Spleen (tissue), 11 donors: Measurements from ENCODE around the gene CEP95. TPM values are rescaled to one million over a fixed set of nuclear protein-coding genes. Genes with fewer than 3 reads are reported as not detected.
"Not testable (repeated sequence)": the region's sequence is repeated elsewhere in the genome, so short reads cannot be mapped to it uniquely, and the experiment has no call there.

Experiments used
- DNase-seq: peaks from one replicate; pipeline ENCODE4 v3.0.0-alpha.2; 2020
- H3K27ac ChIP-seq, 8 donors: fragments of 200-600 bp; sonication (generic) in 7 of 8; 1 replicate in 4 of 8; 2 replicates in 4 of 8; pipeline versions ENCODE4 v1.5.0 to v1.8.0; 2016 to 2021; ENCODE audit warnings: inconsistent platforms in 4 of 8, mild to moderate bottlenecking in 4 of 8, moderate library complexity in 1 of 8
- H3K27me3 ChIP-seq, 7 donors: fragments of 200-600 bp; sonication (generic) in 6 of 7; replicated peaks in 1 of 7; 1 replicate in 4 of 7; 2 replicates in 3 of 7; pipeline versions ENCODE4 v1.5.0 to v1.8.0; 2016 to 2021; ENCODE audit warnings: inconsistent platforms in 3 of 7, mild to moderate bottlenecking in 1 of 7
- H3K36me3 ChIP-seq, 6 donors: fragments of 200-600 bp; sonication (generic) in 5 of 6; 1 replicate in 4 of 6; 2 replicates in 2 of 6; pipeline versions ENCODE4 v1.5.0 to v1.8.0; 2016 to 2021; ENCODE audit warnings: inconsistent platforms in 2 of 6
- H3K4me1 ChIP-seq, 6 donors: fragments of 200-600 bp; sonication (generic) in 5 of 6; 1 replicate in 3 of 6; 2 replicates in 3 of 6; pipeline versions ENCODE4 v1.5.0 to v1.8.0; 2016 to 2021; ENCODE audit warnings: inconsistent platforms in 3 of 6
- H3K4me3 ChIP-seq, 8 donors: fragments of 200-600 bp; sonication (generic) in 7 of 8; 1 replicate in 4 of 8; 2 replicates in 4 of 8; pipeline versions ENCODE4 v1.5.0 to v1.8.0; 2016 to 2021; ENCODE audit warnings: inconsistent platforms in 4 of 8, mild to moderate bottlenecking in 4 of 8, moderate library complexity in 2 of 8
- H3K9me3 ChIP-seq, 8 donors: fragments of 200-600 bp; sonication (generic) in 7 of 8; 1 replicate in 4 of 8; 2 replicates in 4 of 8; pipeline versions ENCODE4 v1.5.0 to v1.8.0; 2016 to 2021; ENCODE audit warnings: inconsistent platforms in 4 of 8
- POLR2A ChIP-seq, 3 donors: fragments of 450-650 bp; IDR thresholded peaks; one replicate each; pipeline ENCODE4 v1.5.1; 2017; ENCODE audit warnings: antibody characterized with exemption in 3 of 3, mild to moderate bottlenecking in 1 of 3
- POLR2AphosphoS5 ChIP-seq, 3 donors: sonication (generic); formaldehyde crosslinking; IDR thresholded peaks; one replicate each; pipeline ENCODE4 v1.5.1; 2017; ENCODE audit warnings: antibody characterized with exemption in 3 of 3
- WGBS, 5 donors: extraction: QIAGEN DNeasy Blood & Tissue Kit in 3 of 5; methylation state at CpG; one replicate each; pipeline versions ENCODE4 v1.1.5 to v1.1.7; 2013 to 2018; 5-methylcytosine and 5-hydroxymethylcytosine counted together
- intact Hi-C: fragments of 100-400 bp; cut with DNase I; formaldehyde crosslinking; loops from one replicate; pipeline ENCODE4 v1.15.0; 2023; ENCODE audit warnings: low total_unique reads
- polyA plus RNA-seq, 3 donors: library from polyadenylated mRNA; stranded (reverse); fragments of 200-250 nt; gene quantifications; one replicate each; pipeline ENCODE4 v1.2.1, GENCODE V29; 2013
- total RNA-seq, 7 donors: library from RNA; depleted of rRNA in 3 of 7; stranded (reverse); fragments of >200 nt in 3 of 7; fragmentation: NEBNext Ultra II Directional in 4 of 7; extraction: Animal tissue kit (Norgen Biotek cat#: 25700) in 4 of 7; gene quantifications; one replicate each; pipeline versions ENCODE4 v1.1.0 to v1.2.1, GENCODE V29; 2016 to 2021
- TF ChIP-seq, protein P1 (sequence below), 11 experiments: fragments of 200-600 bp in 7 of 11; fragments of 450-650 bp in 4 of 11; sonication (generic) in 4 of 11; IDR thresholded peaks in 8 of 11; conservative IDR thresholded peaks in 3 of 11; 1 replicate in 7 of 11; 2 replicates in 4 of 11; pipeline versions ENCODE4 v1.4.0 to v1.8.0; 2016 to 2021; ENCODE audit warnings: antibody characterized with exemption in 11 of 11, inconsistent platforms in 4 of 11, mild to moderate bottlenecking in 1 of 11
- donor health status: healthy with polysubstance abuse.
- donor health status: DM: no; HTN: no; CAD: no; lungs with moderate emphysema.
- donor health status: DM: no; HTN: no; CAD: no.
- donor health status: Bipolar disorder and iron deficiency.
- donor health status: healthy.
- donor health status: DM: no; HTN: no; CAD: no.
- donor health status: DM: yes; HTN: yes; CAD: no.

Gene CEP95
- total and polyA plus RNA-seq, 10 donors, result 33.5 to 83.9 (median 53.5) TPM

DNA sequence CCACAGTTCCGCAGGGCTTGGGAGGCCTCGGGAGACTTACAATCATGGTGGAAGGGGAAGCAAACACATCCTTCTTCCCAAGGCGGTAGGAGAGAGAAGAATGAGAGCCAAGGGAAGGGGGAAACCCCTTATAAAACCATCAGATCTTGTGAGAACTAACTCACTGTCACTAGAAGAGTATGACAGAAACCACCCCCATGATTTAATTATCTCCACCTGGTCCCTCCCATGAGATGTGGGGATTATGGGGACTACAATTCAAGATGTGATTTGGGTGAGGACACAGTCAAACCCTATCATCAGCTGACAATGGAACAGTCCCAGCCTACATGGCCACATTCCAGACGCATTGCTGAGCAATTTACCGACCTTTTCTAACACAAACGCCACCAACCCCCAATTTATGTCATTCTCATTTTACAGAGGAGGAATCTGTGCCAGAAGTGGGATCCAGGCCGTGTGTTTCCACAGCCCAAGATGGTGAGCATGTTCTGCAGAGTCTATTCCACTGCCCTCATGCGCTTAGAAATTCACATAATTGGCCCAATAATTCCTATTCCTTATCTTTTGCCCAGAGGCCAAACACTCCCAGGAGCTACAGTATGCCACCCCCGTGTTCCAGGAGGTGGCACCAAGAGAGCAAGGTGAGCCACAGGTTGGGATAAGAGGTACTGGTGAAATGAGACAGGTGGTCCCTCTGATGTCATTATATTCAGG lies 40.6 kb upstream of the CEP95 start:
- 80 to 92% (median 89%) methylated on average over 9 of the region's 9 CpGs for WGBS, 5 donors
- DNase-seq, result no peak
- TF ChIP-seq POLR2A (IDR thresholded peaks at IDR 0.05), result no peak
- TF ChIP-seq, protein P1, sequence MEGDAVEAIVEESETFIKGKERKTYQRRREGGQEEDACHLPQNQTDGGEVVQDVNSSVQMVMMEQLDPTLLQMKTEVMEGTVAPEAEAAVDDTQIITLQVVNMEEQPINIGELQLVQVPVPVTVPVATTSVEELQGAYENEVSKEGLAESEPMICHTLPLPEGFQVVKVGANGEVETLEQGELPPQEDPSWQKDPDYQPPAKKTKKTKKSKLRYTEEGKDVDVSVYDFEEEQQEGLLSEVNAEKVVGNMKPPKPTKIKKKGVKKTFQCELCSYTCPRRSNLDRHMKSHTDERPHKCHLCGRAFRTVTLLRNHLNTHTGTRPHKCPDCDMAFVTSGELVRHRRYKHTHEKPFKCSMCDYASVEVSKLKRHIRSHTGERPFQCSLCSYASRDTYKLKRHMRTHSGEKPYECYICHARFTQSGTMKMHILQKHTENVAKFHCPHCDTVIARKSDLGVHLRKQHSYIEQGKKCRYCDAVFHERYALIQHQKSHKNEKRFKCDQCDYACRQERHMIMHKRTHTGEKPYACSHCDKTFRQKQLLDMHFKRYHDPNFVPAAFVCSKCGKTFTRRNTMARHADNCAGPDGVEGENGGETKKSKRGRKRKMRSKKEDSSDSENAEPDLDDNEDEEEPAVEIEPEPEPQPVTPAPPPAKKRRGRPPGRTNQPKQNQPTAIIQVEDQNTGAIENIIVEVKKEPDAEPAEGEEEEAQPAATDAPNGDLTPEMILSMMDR (IDR thresholded peaks at IDR 0.05 in 8 of 11, conservative IDR thresholded peaks at IDR 0.05 in 3 of 11), result no peak
- no peak for TF ChIP-seq POLR2AphosphoS5 (IDR thresholded peaks at IDR 0.05)
- intact Hi-C loops, result no loop called here
- Histone ChIP-seq H3K36me3 (peaks cover 0 to 77% (median 3%) of the 10 kb centered on the region in 6 donors), H3K4me3 (no peak overlapping the region), H3K27ac (no peak overlapping the region), H3K27me3 (no peaks in the 10 kb centered on the region), H3K9me3 (no peaks in the 10 kb centered on the region), H3K4me1 (peaks cover 0 to under 1% (median 0%) of the 10 kb centered on the region in 6 donors)

GRCh38 chr17:64466834-64467233 lies 39.9 kb upstream of the CEP95 start:
- DNase-seq, H3K27me3 ChIP-seq, H3K9me3 ChIP-seq, intact Hi-C loops, H3K4me1 ChIP-seq, H3K4me3 ChIP-seq, H3K27ac ChIP-seq: not testable (repeated sequence)
- 74 to 91% (median 79%) methylated on average over 1 of the region's 1 CpG for WGBS, 5 donors
- peaks cover 0 to 77% (median 3%) of the 10 kb centered on the region in 6 donors for H3K36me3 ChIP-seq

GRCh38 chr17:64470625-64471024 lies 36.2 kb upstream of the CEP95 start:
- Histone ChIP-seq H3K27ac (no peak overlapping the region), H3K36me3 (peaks cover 0 to 64% (median 3%) of the 10 kb centered on the region in 6 donors), H3K9me3 (no peaks in the 10 kb centered on the region), H3K27me3 (no peaks in the 10 kb centered on the region), H3K4me1 (peaks cover 0 to 6% (median 0%) of the 10 kb centered on the region in 6 donors), H3K4me3 (no peak overlapping the region)
- intact Hi-C loops, result no loop called here
- 86 to 93% (median 88%) methylated on average over 4 of the region's 4 CpGs for WGBS, 5 donors
- no peak for DNase-seq
- no peak for TF ChIP-seq POLR2AphosphoS5 (IDR thresholded peaks at IDR 0.05)
- TF ChIP-seq POLR2A (IDR thresholded peaks at IDR 0.05), result no peak
- TF ChIP-seq, protein P1 (IDR thresholded peaks at IDR 0.05 in 8 of 11, conservative IDR thresholded peaks at IDR 0.05 in 3 of 11), result no peak

DNA sequence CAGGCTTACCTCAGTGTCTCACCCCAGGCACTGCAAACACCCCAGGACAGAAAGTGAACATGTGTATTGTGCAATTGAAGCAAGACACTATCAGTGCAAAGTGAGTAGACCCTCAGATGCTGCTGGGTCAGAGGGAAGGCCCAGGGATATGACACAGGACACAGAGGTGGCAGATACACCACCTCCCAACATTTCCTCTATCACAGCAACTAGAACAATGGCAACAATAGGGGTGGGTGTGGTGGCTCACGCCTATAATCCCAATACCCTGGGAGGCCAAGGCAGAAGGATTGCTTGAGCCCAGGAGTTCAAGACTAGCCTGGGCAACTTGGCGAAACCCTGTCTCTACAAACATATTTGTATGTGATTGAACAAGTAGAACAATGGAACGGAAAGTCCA lies 35.3 kb upstream of the CEP95 start:
- TF ChIP-seq, protein P1 (IDR thresholded peaks at IDR 0.05 in 8 of 11, conservative IDR thresholded peaks at IDR 0.05 in 3 of 11), result no peak
- TF ChIP-seq POLR2A (IDR thresholded peaks at IDR 0.05) (no peak), POLR2AphosphoS5 (IDR thresholded peaks at IDR 0.05) (no peak)
- 91 to 97% (median 96%) methylated on average over 3 of the region's 3 CpGs for WGBS, 5 donors
- peaks cover 0 to 6% (median 0%) of the 10 kb centered on the region in 6 donors for H3K4me1 ChIP-seq
- H3K36me3 ChIP-seq, result peaks cover 0 to 56% (median 3%) of the 10 kb centered on the region in 6 donors
- H3K9me3 ChIP-seq, result no peaks in the 10 kb centered on the region
- no peak overlapping the region for H3K27ac ChIP-seq
- no peak for DNase-seq
- H3K4me3 ChIP-seq, result no peak overlapping the region
- H3K27me3 ChIP-seq, result no peaks in the 10 kb centered on the region
- intact Hi-C loops, result no loop called here
